DOHH2 (cell line): ENCODE data around the gene EEF1AKMT3.

Source experiments
- H3F3A ChIP-seq: fragments of 200-600 bp; sonication (generic), shearing (Covaris generic); 2 replicates; pipeline ENCODE4 v1.6.0; 2016; ENCODE audit warnings: antibody characterized with exemption, mild to moderate bottlenecking; ENCODE audit not compliant: control insufficient read depth, insufficient read depth
- H3K27ac ChIP-seq: fragments of 200-600 bp; sonication (generic); 2 replicates; pipeline ENCODE4 v1.5.1; 2014; ENCODE audit warnings: low read depth, mild to moderate bottlenecking, low read length, moderate library complexity
- H3K27me3 ChIP-seq: fragments of 200-600 bp; sonication (generic); 2 replicates; pipeline ENCODE4 v1.6.1; 2014; ENCODE audit warnings: mild to moderate bottlenecking, low read length, mixed read lengths; ENCODE audit not compliant: control insufficient read depth
- H3K36me3 ChIP-seq: fragments of 200-600 bp; sonication (generic); 2 replicates; pipeline ENCODE4 v1.6.1; 2014; ENCODE audit warnings: mild to moderate bottlenecking, low read length, moderate library complexity, mixed read lengths; ENCODE audit not compliant: control insufficient read depth
- H3K4me1 ChIP-seq: fragments of 200-600 bp; sonication (generic); 2 replicates; pipeline ENCODE4 v1.6.1; 2014; ENCODE audit warnings: mild to moderate bottlenecking, low read length, mixed read lengths; ENCODE audit not compliant: control insufficient read depth
- H3K4me2 ChIP-seq: fragments of 200-600 bp; sonication (generic); 2 replicates; pipeline ENCODE4 v1.6.0; 2014; ENCODE audit warnings: mild to moderate bottlenecking, low read length, moderate library complexity
- H3K4me3 ChIP-seq: fragments of 200-600 bp; sonication (generic); 2 replicates; pipeline ENCODE4 v1.5.1; 2014; ENCODE audit warnings: mild to moderate bottlenecking, low read length, mixed read lengths
- H3K79me2 ChIP-seq: fragments of 200-600 bp; sonication (generic); 2 replicates; pipeline ENCODE4 v1.6.1; 2014; ENCODE audit warnings: mild to moderate bottlenecking, low read length, mixed read lengths; ENCODE audit not compliant: control insufficient read depth
- H3K9me2 ChIP-seq: fragments of 200-600 bp; sonication (generic); replicated peaks from 2 replicates; pipeline ENCODE4 v1.6.1; 2014; ENCODE audit warnings: mild to moderate bottlenecking, low read length, mixed read lengths; ENCODE audit not compliant: control insufficient read depth
- H3K9me3 ChIP-seq: fragments of 200-600 bp; sonication (generic); 2 replicates; pipeline ENCODE4 v1.6.1; 2014; ENCODE audit warnings: antibody characterized with exemption, low read length, mixed read lengths; ENCODE audit not compliant: control insufficient read depth, insufficient read depth
- H4K20me1 ChIP-seq: fragments of 200-600 bp; sonication (generic); 2 replicates; pipeline ENCODE4 v1.6.0; 2014; ENCODE audit warnings: low read depth, mild to moderate bottlenecking, antibody characterized with exemption, low read length, moderate library complexity; ENCODE audit not compliant: control insufficient read depth, insufficient read depth
- EZH2phosphoT487 ChIP-seq: fragments of 200-600 bp; sonication (generic); IDR thresholded peaks from 2 replicates; pipeline ENCODE4 v1.6.1; 2017; ENCODE audit warnings: borderline replicate concordance, mild to moderate bottlenecking, antibody characterized with exemption, low read length, moderate library complexity, mixed read lengths
- TF ChIP-seq, protein P1 (sequence below): fragments of 200-600 bp; sonication (generic); IDR thresholded peaks from one replicate; pipeline ENCODE4 v1.5.1; 2014; ENCODE audit warnings: antibody characterized with exemption, mild to moderate bottlenecking, low read depth, low read length; ENCODE audit not compliant: poor library complexity, severe bottlenecking

EEF1AKMT3 gene

DNA sequence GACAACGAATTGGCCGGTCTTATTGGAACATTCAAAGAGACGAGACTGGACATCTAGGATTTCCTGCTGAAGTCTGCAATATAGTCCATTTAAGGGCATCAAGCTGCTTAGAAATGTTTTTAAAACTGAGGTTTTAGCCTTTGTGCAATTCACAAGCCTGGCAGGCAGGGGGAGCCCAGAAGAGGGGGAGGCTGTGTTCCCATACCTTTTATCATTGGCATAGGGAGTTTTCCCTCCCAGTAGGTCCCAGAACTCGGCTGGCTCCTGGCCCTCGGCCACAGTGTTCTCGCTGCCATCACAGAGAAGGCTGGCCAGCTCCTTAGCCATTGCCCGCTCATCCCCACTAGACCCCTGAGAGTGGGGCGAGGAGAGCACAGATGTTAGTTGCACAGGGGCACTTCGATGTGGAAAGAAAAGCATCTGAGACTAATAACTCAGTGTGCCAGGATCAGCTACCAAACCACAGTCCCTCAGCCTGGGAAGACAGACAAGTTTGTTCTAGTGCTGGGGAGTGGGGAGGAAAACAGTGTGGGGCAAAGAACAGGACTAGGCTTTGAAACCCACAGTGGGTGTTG is 31.0 kb downstream of the EEF1AKMT3 start:
- TF ChIP-seq EZH2phosphoT487, result no peak
- TF ChIP-seq, protein P1, sequence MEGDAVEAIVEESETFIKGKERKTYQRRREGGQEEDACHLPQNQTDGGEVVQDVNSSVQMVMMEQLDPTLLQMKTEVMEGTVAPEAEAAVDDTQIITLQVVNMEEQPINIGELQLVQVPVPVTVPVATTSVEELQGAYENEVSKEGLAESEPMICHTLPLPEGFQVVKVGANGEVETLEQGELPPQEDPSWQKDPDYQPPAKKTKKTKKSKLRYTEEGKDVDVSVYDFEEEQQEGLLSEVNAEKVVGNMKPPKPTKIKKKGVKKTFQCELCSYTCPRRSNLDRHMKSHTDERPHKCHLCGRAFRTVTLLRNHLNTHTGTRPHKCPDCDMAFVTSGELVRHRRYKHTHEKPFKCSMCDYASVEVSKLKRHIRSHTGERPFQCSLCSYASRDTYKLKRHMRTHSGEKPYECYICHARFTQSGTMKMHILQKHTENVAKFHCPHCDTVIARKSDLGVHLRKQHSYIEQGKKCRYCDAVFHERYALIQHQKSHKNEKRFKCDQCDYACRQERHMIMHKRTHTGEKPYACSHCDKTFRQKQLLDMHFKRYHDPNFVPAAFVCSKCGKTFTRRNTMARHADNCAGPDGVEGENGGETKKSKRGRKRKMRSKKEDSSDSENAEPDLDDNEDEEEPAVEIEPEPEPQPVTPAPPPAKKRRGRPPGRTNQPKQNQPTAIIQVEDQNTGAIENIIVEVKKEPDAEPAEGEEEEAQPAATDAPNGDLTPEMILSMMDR, result peak; percentile 83
- no peak overlapping the region for H3K4me3 ChIP-seq
- H3K79me2 ChIP-seq, result no peaks in the 10 kb centered on the region
- H3K9me3 ChIP-seq, result no peaks in the 10 kb centered on the region
- no peak overlapping the region for H3K27ac ChIP-seq
- no peak overlapping the region for H3K4me2 ChIP-seq
- H3K9me2 ChIP-seq, result no peaks in the 10 kb centered on the region
- no peaks in the 10 kb centered on the region for H3F3A ChIP-seq
- H3K36me3 ChIP-seq, result peaks cover 11% of the 10 kb centered on the region; the same call in 1 of the 2 replicates
- no peaks in the 10 kb centered on the region for H4K20me1 ChIP-seq
- no peaks in the 10 kb centered on the region for H3K4me1 ChIP-seq
- H3K27me3 ChIP-seq, result no peaks in the 10 kb centered on the region

DNA sequence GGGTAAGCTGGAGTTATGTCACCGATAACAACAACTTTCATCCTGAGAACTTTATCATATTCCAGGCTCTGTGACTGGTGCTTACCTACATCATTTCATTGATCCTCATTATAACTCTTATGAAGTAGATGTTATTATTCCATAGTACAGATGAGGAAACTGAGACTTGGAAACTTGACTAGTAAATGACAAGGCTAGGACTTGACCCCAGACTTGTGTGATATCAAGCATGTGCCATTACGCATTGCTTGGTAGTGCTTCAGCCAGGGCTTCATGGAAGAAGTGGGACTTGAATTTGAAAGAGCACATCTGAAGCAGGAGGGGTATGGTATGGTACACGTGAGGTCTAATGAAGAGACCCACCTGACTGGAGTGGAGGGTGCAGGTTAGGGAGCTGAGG is 34.3 kb downstream of the EEF1AKMT3 start:
- Histone ChIP-seq H3K9me2 (no peaks in the 10 kb centered on the region), H3K9me3 (no peaks in the 10 kb centered on the region), H3K4me1 (no peaks in the 10 kb centered on the region), H3K36me3 (no peaks in the 10 kb centered on the region), H3K79me2 (no peaks in the 10 kb centered on the region), H3K4me2 (no peak overlapping the region), H3K4me3 (no peak overlapping the region), H3F3A (no peaks in the 10 kb centered on the region), H3K27ac (no peak overlapping the region), H3K27me3 (no peaks in the 10 kb centered on the region), H4K20me1 (no peaks in the 10 kb centered on the region)
- TF ChIP-seq, protein P1, result no peak
- no peak for TF ChIP-seq EZH2phosphoT487

DNA sequence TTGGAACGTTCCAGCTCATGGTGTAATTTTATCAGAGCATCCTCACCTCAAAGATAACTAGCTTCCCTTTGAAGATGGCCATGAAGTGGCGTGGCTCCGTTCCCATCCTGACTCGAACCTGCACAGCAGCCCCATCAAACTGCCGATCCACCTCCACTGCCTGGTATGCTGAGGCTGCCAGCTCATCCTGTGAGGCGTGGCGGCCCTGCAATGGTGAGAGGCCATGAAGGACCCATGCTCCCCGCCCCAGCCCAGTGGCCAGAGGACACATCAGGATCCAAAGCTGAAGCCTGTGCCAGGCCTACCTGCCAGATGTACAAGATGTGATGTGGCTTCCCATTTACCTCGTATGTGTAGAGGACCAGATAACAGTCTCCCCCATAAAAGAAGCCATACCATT is 34.9 kb downstream of the EEF1AKMT3 start:
- Histone ChIP-seq H3K27me3 (no peaks in the 10 kb centered on the region), H3K9me2 (no peaks in the 10 kb centered on the region), H3K4me1 (no peaks in the 10 kb centered on the region), H3K36me3 (no peaks in the 10 kb centered on the region), H3K4me3 (no peak overlapping the region), H3K4me2 (no peak overlapping the region), H4K20me1 (no peaks in the 10 kb centered on the region), H3K79me2 (no peaks in the 10 kb centered on the region), H3K27ac (no peak overlapping the region), H3K9me3 (no peaks in the 10 kb centered on the region), H3F3A (no peaks in the 10 kb centered on the region)
- TF ChIP-seq EZH2phosphoT487, result no peak
- TF ChIP-seq, protein P1, result no peak
